Skeletal muscle tissue (tissue), 4 donors: ENCODE data around the gene EMD. TPM values are rescaled to one million over a fixed set of nuclear protein-coding genes. Genes with fewer than 3 reads are reported as not detected.

Experiments used
- H3K27ac ChIP-seq: one replicate; pipeline ENCODE4 v1.7.0; 2013; ENCODE audit warnings: mild to moderate bottlenecking, low read depth, low read length, inconsistent platforms
- H3K27me3 ChIP-seq, 3 donors: one replicate each; pipeline ENCODE4 v1.7.0; 2013; ENCODE audit warnings: low read length in 3 of 3; ENCODE audit not compliant: control insufficient read depth in 3 of 3, insufficient read depth in 3 of 3
- H3K36me3 ChIP-seq, 3 donors: one replicate each; pipeline ENCODE4 v1.7.0; 2013; ENCODE audit warnings: low read length in 3 of 3; ENCODE audit not compliant: control insufficient read depth in 3 of 3, insufficient read depth in 3 of 3
- H3K4me1 ChIP-seq, 3 donors: one replicate each; pipeline ENCODE4 v1.7.0; 2013; ENCODE audit warnings: low read length in 3 of 3, mild to moderate bottlenecking in 3 of 3; ENCODE audit not compliant: control insufficient read depth in 3 of 3, insufficient read depth in 3 of 3
- H3K4me3 ChIP-seq, 3 donors: one replicate each; pipeline ENCODE4 v1.7.0; 2013; ENCODE audit warnings: low read length in 3 of 3
- H3K9ac ChIP-seq, 3 donors: one replicate each; pipeline ENCODE4 v1.7.0; 2013; ENCODE audit warnings: low read length in 3 of 3, mild to moderate bottlenecking in 3 of 3, moderate library complexity in 2 of 3, low read depth in 1 of 3
- H3K9me3 ChIP-seq, 3 donors: one replicate each; pipeline ENCODE4 v1.7.0; 2013; ENCODE audit warnings: low read length in 3 of 3; ENCODE audit not compliant: control insufficient read depth in 3 of 3
- total RNA-seq: library from RNA; depleted of rRNA; stranded (reverse); fragments of >200 nt; gene quantifications from one replicate; pipeline ENCODE4 v1.2.3, GENCODE V29; 2014
- donor health status: Osteomylitis.

The EMD gene
- total RNA-seq, 1 donor from 2014 or later, result 10.4 TPM

DNA sequence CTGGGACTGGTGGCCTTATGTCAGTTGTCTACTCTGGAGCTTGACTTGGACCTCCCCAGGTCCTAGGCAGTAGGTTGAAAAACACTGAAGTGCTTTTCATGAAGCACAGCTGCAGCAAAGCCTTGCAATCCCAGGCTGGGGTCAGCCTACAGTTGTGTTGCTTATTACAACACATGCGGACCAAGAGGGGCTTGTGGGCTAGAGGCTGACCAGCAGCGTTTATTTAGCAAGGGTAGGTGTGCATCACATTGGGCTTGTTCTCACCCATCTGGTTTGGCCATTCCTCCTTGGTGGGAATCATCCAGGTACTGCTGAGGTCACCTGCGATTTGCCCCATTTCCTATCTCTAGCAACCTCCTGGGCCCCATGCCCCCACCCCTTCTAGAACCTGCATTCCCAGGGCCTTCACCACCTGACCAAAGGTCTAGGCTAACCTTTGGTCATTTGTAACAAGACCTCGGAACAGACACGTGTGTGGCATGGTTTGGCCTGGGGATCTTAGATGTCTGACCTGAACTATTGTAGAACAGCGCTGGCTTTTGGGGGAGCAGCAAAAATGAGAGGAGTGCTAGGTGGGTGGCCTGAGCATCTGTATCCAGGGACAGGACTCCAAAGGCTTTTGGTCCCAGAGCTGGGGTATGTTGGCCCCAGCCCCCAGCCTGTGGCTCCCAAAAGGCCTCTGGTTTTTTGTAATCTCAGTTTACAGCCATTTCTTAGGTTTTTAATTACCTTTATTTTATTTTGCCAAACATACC lies 22.1 kb downstream of the EMD start:
- Histone ChIP-seq H3K9ac (no peak overlapping the region), H3K9me3 (no peaks in the 10 kb centered on the region), H3K27me3 (no peaks in the 10 kb centered on the region), H3K4me3 (no peak overlapping the region), H3K36me3 (peaks cover 18 to 28% (median 27%) of the 10 kb centered on the region in 3 donors), H3K27ac (no peak overlapping the region), H3K4me1 (peaks cover 18 to 29% (median 25%) of the 10 kb centered on the region in 3 donors)

DNA sequence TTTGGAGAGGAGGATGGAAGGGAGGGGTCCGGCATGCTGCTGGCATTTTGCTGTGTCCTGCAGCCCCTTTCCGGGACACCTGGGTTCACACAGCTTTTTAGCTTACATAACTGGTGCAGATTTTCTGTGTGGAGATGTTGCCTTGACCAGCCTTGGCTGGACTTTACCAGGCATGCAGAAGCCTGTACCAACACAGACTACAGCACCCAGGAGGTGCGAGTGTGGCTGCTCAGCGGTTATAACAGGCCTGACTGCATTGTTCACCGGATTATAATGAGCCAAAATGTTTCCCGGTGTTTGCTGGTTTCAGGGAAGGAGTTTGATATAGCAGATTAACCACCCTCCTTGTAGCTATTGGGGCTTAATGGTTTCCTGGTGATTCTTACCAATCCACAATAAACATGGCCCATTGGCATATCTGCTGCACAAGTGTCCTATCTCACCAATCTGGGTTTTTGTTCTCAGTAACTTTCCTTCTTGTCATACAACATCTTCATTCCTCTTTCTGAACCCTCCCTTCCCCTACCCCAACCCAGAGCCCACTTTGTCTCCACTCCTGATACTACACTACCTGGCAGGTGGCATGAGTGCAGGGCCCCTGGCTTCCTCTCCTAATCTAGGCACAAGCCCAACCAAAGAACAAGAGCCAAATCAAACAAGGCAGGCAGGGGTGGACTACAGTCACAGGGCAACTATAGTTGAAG lies 23.0 kb downstream of the EMD start:
- Histone ChIP-seq H3K36me3 (peaks cover 18 to 28% (median 27%) of the 10 kb centered on the region in 3 donors), H3K4me3 (no peak overlapping the region), H3K9ac (no peak overlapping the region), H3K27ac (no peak overlapping the region), H3K27me3 (no peaks in the 10 kb centered on the region), H3K4me1 (peaks cover 16 to 26% (median 24%) of the 10 kb centered on the region in 3 donors), H3K9me3 (no peaks in the 10 kb centered on the region)

DNA sequence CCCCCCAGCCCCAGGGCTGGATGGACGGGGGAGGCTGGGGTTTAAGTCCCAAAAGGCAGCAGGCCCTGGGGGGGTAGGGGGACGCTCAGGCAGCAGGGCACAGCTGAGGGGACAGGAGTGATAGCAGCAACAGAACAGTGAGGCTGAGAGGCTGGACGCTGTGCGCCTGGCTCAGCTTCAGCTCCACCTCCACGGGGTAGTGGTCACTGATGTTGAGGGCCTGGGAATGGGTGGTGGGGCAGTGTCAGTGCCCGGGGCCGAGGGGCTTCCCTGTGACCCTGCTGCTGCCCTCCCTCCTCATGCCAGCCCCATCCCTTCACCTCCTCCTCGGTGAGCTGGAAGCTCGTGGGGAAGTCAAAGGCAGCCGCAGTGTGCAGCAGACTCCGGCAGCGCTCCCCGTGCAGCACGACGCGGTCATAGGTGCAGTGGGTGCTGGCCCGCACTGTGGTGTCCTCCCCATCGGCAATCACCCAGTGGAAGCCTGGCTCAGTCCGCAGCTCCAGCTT lies 23.6 kb downstream of the EMD start:
- H3K9ac ChIP-seq, result no peak overlapping the region
- peaks cover 15 to 24% (median 23%) of the 10 kb centered on the region in 3 donors for H3K4me1 ChIP-seq
- H3K27me3 ChIP-seq, result no peaks in the 10 kb centered on the region
- no peak overlapping the region for H3K27ac ChIP-seq
- no peak overlapping the region for H3K4me3 ChIP-seq
- peaks cover 18 to 28% (median 27%) of the 10 kb centered on the region in 3 donors for H3K36me3 ChIP-seq
- no peaks in the 10 kb centered on the region for H3K9me3 ChIP-seq

DNA sequence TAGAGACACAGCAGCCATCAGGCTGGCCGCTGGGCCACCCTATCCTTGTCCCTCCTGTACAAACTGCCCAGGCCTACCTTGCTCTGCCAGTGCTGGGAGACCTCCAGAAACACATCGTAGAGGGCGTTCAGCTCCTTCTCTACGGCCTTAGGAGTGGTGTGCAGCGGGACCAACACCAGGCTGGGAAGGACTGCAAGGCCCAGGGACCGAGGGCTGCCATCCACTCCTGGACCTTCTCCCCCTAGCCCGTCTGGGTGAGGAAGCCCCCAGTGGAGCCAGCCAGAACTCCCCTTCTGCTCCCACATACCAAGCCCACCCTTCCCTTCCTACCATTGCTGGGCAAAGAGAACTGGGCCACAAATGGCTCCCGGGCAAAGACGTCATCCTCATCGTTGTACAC lies 24.1 kb downstream of the EMD start:
- H3K9ac ChIP-seq, result peak overlapping the region in 1 of 3 donors; percentile 40
- peaks cover 15 to 24% (median 23%) of the 10 kb centered on the region in 3 donors for H3K4me1 ChIP-seq
- H3K27ac ChIP-seq, result no peak overlapping the region
- peaks cover 18 to 28% (median 27%) of the 10 kb centered on the region in 3 donors for H3K36me3 ChIP-seq
- H3K27me3 ChIP-seq, result no peaks in the 10 kb centered on the region
- H3K4me3 ChIP-seq, result no peak overlapping the region
- no peaks in the 10 kb centered on the region for H3K9me3 ChIP-seq

DNA sequence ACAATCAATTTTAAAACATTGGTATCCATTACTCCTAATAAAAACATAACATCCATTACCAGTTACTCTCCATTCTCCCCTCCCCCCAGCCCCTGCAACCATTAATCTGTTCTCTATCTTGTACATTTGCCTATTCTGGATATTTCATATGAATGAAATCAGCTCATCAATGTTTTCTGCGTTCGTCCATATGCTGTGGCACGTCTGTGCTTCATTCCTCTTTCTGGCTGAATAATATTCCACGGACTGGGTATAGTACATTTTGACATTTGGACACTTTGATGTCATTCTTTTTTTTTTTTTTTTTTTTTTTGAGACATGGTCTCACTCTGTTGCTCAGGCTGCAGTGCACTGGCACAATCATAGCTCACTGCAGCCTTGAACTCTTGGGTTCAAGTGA lies 24.8 kb downstream of the EMD start:
- H3K9me3 ChIP-seq, result no peaks in the 10 kb centered on the region
- H3K9ac ChIP-seq, result no peak overlapping the region
- peaks cover 19 to 25% (median 24%) of the 10 kb centered on the region in 3 donors for H3K4me1 ChIP-seq
- H3K27ac ChIP-seq, result no peak overlapping the region
- H3K36me3 ChIP-seq, result peaks cover 18 to 28% (median 27%) of the 10 kb centered on the region in 3 donors
- H3K4me3 ChIP-seq, result no peak overlapping the region
- no peaks in the 10 kb centered on the region for H3K27me3 ChIP-seq

DNA sequence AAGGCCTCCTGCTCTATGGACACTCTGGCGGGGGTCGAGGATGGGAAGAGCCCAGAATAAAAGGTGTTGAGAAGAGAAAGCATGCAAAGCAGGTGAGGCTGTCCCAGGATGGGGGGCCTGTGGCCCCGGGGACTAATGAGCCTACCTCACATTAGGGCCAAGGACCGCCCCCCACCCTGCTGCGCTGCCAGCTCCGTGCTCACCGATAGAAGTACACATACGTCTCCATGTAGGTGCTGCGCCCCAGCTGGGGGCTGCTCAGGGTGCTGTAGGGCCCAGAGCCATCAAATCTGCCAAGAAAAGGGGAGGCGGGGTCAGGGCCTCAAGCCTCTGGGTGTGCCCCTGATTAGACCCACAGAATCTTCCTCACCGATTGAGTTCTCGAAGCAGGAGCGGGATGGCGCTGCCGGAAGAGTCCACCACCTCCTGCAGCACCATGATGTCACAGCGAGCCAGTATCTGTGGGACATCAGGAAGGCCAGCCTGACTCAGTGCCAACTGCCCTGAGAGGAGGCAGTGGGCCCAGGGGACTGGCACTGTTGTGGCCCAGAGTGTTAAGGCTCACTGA lies 25.6 kb downstream of the EMD start:
- Histone ChIP-seq H3K9ac (no peak overlapping the region), H3K4me3 (no peak overlapping the region), H3K27me3 (no peaks in the 10 kb centered on the region), H3K36me3 (peaks cover 12 to 21% (median 21%) of the 10 kb centered on the region in 3 donors), H3K27ac (no peak overlapping the region), H3K9me3 (no peaks in the 10 kb centered on the region), H3K4me1 (peaks cover 15 to 24% (median 22%) of the 10 kb centered on the region in 3 donors)

DNA sequence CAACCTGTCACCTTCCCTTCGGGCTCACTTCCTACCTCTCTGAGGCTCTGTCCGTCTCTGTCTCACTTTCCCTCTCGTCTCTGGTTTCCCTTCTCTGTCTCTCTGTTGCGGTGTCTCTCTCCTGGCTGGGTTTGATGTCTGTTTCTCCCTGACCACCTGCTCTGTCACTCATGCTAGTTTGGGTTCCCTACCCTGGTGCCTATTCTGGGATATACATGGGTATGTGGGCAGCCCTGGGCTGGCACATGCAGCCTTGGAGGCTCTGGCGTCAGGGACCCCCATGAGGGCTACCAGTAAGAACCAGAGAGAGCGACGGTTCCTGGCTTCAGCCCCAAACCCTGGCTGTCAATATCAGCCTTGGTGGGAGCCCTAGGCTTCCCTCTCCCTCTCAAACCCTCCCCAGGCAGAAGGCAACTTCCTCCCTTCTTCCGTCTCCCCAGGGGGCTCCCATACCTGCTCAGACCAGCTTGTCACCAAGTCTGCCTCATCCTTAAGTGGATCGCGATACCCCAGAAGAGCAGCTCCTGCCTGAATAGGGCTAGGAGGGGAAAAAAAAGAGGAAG lies 29.6 kb downstream of the EMD start:
- peak overlapping the region; percentile 65 to 73 (median 69) for H3K4me3 ChIP-seq
- H3K27me3 ChIP-seq, result no peaks in the 10 kb centered on the region
- H3K27ac ChIP-seq, result peak overlapping the region; percentile 95
- no peaks in the 10 kb centered on the region for H3K9me3 ChIP-seq
- H3K4me1 ChIP-seq, result peaks cover 18 to 21% (median 19%) of the 10 kb centered on the region in 3 donors
- H3K9ac ChIP-seq, result peak overlapping the region; percentile 72 to 88 (median 80)
- peaks cover 0 to 14% (median under 1%) of the 10 kb centered on the region in 3 donors for H3K36me3 ChIP-seq

DNA sequence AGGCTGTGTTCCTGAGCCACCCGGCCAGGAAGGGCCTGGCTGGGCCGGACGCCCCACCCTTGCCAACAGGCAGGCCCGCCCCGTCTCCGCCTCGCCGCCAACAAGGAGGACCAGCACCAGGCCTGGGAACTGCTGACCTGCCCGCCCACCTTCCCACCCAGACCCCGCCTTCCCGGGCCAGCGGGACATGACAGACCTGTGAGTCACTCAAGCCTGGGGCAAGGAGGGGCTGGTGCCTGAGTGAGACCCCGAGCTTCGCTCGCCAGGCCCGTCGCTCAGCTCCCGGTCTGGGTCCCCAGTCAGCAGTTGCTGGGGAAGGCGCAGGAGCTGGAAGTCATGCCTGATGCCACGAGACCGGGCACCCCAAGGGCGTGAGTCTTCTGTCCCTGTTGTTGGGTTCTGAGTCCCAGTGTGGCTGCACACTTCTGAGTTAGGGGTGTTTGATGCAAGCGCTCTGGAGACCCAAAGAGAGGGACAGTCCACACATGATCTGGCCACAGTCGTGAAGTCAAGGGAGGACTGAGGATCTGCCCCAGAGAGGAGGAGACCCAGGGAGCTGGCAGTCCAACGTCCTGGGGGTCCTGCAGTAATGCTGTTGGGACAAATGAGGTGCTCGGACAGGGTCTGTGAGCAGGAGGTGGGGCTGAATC lies 30.3 kb downstream of the EMD start, which contains the start of gene DNASE1L1:
Gene DNASE1L1 (minus strand): TSS at position 33 of the 650 bp plus-strand sequence. CDS start 3,686 bp downstream, outside the sequence.
- Histone ChIP-seq H3K36me3 (peaks cover 0 to 18% (median 3%) of the 10 kb centered on the region in 3 donors), H3K27ac (peak within 1 kb of the TSS; percentile 95), H3K27me3 (no peaks in the 10 kb centered on the region), H3K4me1 (peaks cover 18 to 21% (median 19%) of the 10 kb centered on the region in 3 donors), H3K9ac (peak within 1 kb of the TSS; percentile 72 to 88 (median 80)), H3K9me3 (no peaks in the 10 kb centered on the region), H3K4me3 (peak within 1 kb of the TSS; percentile 65 to 73 (median 69))

DNA sequence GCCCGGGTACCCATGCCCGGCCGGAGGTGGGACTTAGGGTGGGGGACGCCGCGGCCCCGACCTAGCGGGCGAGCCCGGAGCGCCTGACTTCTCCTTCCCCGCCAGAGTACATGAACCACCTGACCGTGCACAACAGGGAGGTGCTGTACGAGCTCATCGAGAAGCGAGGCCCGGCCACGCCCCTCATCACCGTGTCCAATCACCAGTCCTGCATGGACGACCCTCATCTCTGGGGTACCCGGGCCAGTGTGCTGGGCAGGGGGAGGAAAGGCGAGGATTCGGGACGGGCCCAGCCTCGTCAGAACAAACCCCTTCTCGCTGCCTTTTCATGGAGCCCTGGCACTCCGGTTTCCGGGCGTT lies 32.9 kb downstream of the EMD start:
- peak overlapping the region; percentile 91 for H3K27ac ChIP-seq
- no peaks in the 10 kb centered on the region for H3K9me3 ChIP-seq
- H3K27me3 ChIP-seq, result no peaks in the 10 kb centered on the region
- H3K4me3 ChIP-seq, result peak overlapping the region; percentile 62 to 73 (median 72)
- peaks cover 0 to 12% (median 7%) of the 10 kb centered on the region in 3 donors for H3K36me3 ChIP-seq
- peak overlapping the region; percentile 80 to 93 (median 81) for H3K9ac ChIP-seq
- H3K4me1 ChIP-seq, result peaks cover 18 to 21% (median 19%) of the 10 kb centered on the region in 3 donors
